Fibroblast of lung (primary cell): Measurements from ENCODE around the gene PTPRF.

Experiments used
- CTCF ChIP-seq, 2 donors: IDR thresholded peaks in 1 of 2; conservative IDR thresholded peaks in 1 of 2; 1 replicate in 1 of 2; 2 replicates in 1 of 2; pipeline ENCODE4 v1.5.1; 2011 to 2012; ENCODE audit warnings: low read length in 2 of 2, control low read depth in 1 of 2, inconsistent platforms in 1 of 2, low read depth in 1 of 2, mild to moderate bottlenecking in 1 of 2
- EZH2 ChIP-seq: IDR thresholded peaks from 2 replicates; pipeline ENCODE4 v1.5.1; 2012; ENCODE audit warnings: low read length, control low read depth, mild to moderate bottlenecking; ENCODE audit errors: missing control alignments

GRCh38 chr1:43566382-43567044 lies 35.8 kb downstream of the PTPRF start:
- no peak for TF ChIP-seq CTCF (conservative IDR thresholded peaks at IDR 0.05 in 1 of 2, IDR thresholded peaks at IDR 0.05 in 1 of 2; ENCODE audit: low read depth in 1 of 2, low read length in 2 of 2)
- no peak for TF ChIP-seq EZH2
